Aorta (tissue), 5 donors: ENCODE results near the gene HSPA1B. TPM values are rescaled to one million over a fixed set of nuclear protein-coding genes. Genes with fewer than 3 reads are reported as not detected.
A peak's percentile ranks its signal among the peaks of the same experiment; 100 is the strongest.

ENCODE experiments used
- ATAC-seq: fragments of 200-7000 bp; cut with Tn5 transposase; one replicate; pipeline ENCODE4 v1.9.1; 2022; ENCODE audit warnings: moderate library complexity; ENCODE audit not compliant: low FRiP score
- DNase-seq, 2 donors: peaks; one replicate each; pipeline ENCODE4 v3.0.0-alpha.2; 2020
- H3K27ac ChIP-seq, 2 donors: one replicate each; pipeline ENCODE4 v1.5.1; 2013; ENCODE audit warnings: low read length in 2 of 2, mild to moderate bottlenecking in 2 of 2, moderate library complexity in 2 of 2, control low read depth in 1 of 2, inconsistent platforms in 1 of 2, low read depth in 1 of 2
- H3K27me3 ChIP-seq, 2 donors: one replicate each; pipeline ENCODE4 v1.6.1; 2013; ENCODE audit warnings: control low read depth in 1 of 2, low read length in 1 of 2, mild to moderate bottlenecking in 1 of 2, moderate library complexity in 1 of 2; ENCODE audit not compliant: insufficient read depth in 2 of 2, control insufficient read depth in 1 of 2
- H3K36me3 ChIP-seq, 2 donors: one replicate each; pipeline ENCODE4 v1.6.1; 2013; ENCODE audit warnings: control low read depth in 1 of 2, low read length in 1 of 2, mild to moderate bottlenecking in 1 of 2; ENCODE audit not compliant: insufficient read depth in 2 of 2, control insufficient read depth in 1 of 2
- H3K4me1 ChIP-seq, 2 donors: one replicate each; pipeline ENCODE4 v1.6.1; 2013; ENCODE audit warnings: low read length in 2 of 2, control low read depth in 1 of 2, mild to moderate bottlenecking in 1 of 2, moderate library complexity in 1 of 2; ENCODE audit not compliant: insufficient read depth in 2 of 2, control insufficient read depth in 1 of 2
- H3K4me3 ChIP-seq, 2 donors: one replicate each; pipeline ENCODE4 v1.5.1; 2013; ENCODE audit warnings: low read length in 2 of 2, control low read depth in 1 of 2, mild to moderate bottlenecking in 1 of 2
- H3K9me3 ChIP-seq: one replicate; pipeline ENCODE4 v1.6.1; 2013; ENCODE audit warnings: mild to moderate bottlenecking, low read length; ENCODE audit not compliant: control insufficient read depth
- WGBS, 2 donors: extraction: QIAGEN DNeasy Blood & Tissue Kit; methylation state at CpG; one replicate each; pipeline ENCODE4 v1.1.7; 2013; 5-methylcytosine and 5-hydroxymethylcytosine counted together
- intact Hi-C, 2 donors: fragments of 100-400 bp; cut with DNase I; formaldehyde crosslinking; loops; one replicate each; pipeline versions ENCODE4 v1.14.2 to v1.15.0; 2022
- polyA plus RNA-seq, 2 donors: library from polyadenylated mRNA; stranded (reverse); fragments of 200-250 nt; gene quantifications; one replicate each; pipeline ENCODE4 v1.2.3, GENCODE V29; 2013
- total RNA-seq, 2 donors: library from RNA; stranded (reverse); fragmentation: NEBNext Ultra II Directional; extraction: Animal tissue kit (Norgen Biotek cat#: 25700); gene quantifications; one replicate each; pipeline ENCODE4 v1.2.1, GENCODE V29; 2021
- donor health status: healthy with polysubstance abuse.
- donor health status: Bipolar disorder and iron deficiency.
- donor health status: DM: no; HTN: no; CAD: no.
- donor health status: DM: no; HTN: no; CAD: no.
- donor health status: DM: yes; HTN: yes; CAD: no.

The HSPA1B gene
- total and polyA plus RNA-seq, 4 donors: 23.2 to 332 (median 108) TPM

- 83 to 84% methylated on average over 7 of the region's 7 CpGs for WGBS, 2 donors
- Histone ChIP-seq H3K4me3 (no peak overlapping the region), H3K9me3 (no peaks in the 10 kb centered on the region), H3K27me3 (no peaks in the 10 kb centered on the region), H3K4me1 (no peaks in the 10 kb centered on the region), H3K27ac (no peak overlapping the region), H3K36me3 (peaks cover 0 to 6% of the 10 kb centered on the region in 2 donors)
- DNase-seq (peak in 1 of 2 donors; percentile 8), ATAC-seq (no peak)
- intact Hi-C loops: no loop called here
Measured at GRCh38 chr6:31876357-31876756, 48.8 kb downstream of the HSPA1B start.

DNA sequence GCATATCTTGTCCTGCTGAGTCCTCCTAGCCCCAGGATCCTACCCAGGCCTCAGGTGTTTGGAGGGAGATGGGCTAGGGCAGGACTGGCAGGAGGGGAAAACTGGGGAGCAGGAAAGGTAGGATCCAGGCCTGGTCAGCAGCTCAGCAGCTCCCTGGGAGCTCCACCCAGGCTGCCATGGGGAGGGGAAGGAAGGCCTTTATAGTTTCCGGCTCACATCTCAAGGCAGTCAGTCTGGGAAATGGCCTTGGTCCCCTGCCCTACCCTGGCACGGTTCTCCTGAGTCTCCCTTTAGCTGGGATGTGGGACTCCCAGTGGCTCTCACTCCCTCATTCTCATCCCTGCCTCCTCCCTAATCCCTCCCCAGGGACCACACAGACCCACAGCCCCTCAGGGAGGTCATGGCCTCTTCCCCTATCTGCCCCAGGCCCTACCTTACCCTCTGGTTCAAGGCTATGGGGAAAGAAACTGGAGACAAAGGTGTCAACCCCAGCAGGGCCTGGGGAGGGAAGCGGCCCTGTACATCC lies 49.6 kb downstream of the HSPA1B start:
- no peak overlapping the region for H3K27ac ChIP-seq
- ATAC-seq: no peak
- 51 to 56% methylated on average over 3 of the region's 3 CpGs for WGBS, 2 donors

DNA sequence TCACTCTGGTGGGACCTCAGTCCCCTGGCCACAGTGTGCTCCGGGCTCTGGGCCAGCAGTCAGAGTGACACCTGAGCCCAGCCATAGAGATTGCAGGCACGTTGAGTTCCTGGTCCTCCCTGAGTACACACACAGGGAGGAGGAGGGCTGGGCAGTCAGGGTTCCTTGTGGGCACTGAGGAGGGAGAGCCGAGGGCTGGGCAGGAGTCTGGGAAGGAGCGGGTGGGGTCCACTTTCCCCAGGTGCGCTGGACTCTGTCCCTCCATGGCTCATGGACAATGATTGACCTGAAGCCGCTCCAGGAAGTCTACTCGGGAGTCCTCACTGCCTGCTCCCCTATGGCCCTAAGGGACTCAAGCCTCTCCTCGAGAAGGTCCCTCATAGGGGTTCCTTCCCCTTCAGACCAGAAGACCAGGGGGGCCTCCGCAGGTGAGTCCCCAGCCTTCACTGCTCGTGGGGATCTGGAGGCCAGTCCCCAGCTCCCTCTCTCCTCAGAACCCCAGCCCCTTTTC lies 50.2 kb downstream of the HSPA1B start:
- H3K27me3 ChIP-seq: no peaks in the 10 kb centered on the region
- H3K4me1 ChIP-seq: no peaks in the 10 kb centered on the region
- no peak for ATAC-seq
- no peaks in the 10 kb centered on the region for H3K9me3 ChIP-seq
- WGBS, 2 donors: 70% methylated on average over 10 of the region's 10 CpGs
- intact Hi-C loops: no loop called here
- DNase-seq: no peak
- peaks cover 0 to 6% of the 10 kb centered on the region in 2 donors for H3K36me3 ChIP-seq
- H3K27ac ChIP-seq: no peak overlapping the region
- no peak overlapping the region for H3K4me3 ChIP-seq

More for the DNA sequence above, 49.6 kb downstream of the HSPA1B start:
- H3K4me3 ChIP-seq: no peak overlapping the region
- no peaks in the 10 kb centered on the region for H3K9me3 ChIP-seq
- no peaks in the 10 kb centered on the region for H3K27me3 ChIP-seq
- DNase-seq: no peak
- H3K36me3 ChIP-seq: peaks cover 0 to 6% of the 10 kb centered on the region in 2 donors
- H3K4me1 ChIP-seq: no peaks in the 10 kb centered on the region
- intact Hi-C loops: no loop called here

DNA sequence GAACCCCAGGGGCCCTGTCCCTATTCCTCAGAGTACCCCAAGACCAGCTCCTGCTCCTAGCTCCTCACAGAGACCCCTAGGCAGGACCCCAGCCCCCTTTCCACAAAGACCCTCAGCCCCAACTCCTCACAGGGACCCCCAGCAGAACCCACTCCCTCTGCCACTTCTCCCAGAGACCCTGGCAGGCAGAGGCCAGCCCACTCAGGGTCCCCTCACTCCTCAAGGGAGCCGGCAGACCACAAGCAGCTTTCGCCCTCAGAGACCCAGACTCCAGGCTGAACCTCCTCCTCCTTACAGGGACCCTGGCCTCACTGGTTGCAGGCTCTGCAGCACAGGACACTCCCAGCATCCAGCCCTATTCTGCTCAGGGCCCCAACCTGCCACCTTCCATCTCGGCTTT lies 50.7 kb downstream of the HSPA1B start:
- WGBS, 2 donors: 74 to 80% methylated on average over 3 of the region's 3 CpGs
- H3K36me3 ChIP-seq: peaks cover 0 to 9% of the 10 kb centered on the region in 2 donors
- DNase-seq: no peak
- no peaks in the 10 kb centered on the region for H3K27me3 ChIP-seq
- H3K27ac ChIP-seq: no peak overlapping the region
- no peaks in the 10 kb centered on the region for H3K4me1 ChIP-seq
- intact Hi-C loops: no loop called here
- no peak for ATAC-seq
- no peaks in the 10 kb centered on the region for H3K9me3 ChIP-seq
- no peak overlapping the region for H3K4me3 ChIP-seq

GRCh38 chr6:31878726-31879125 lies 51.2 kb downstream of the HSPA1B start, which contains the start of gene SLC44A4:
SLC44A4 (minus strand) TSS chr6:31878997; CDS start chr6:31878980, 17 bp downstream.
- no peaks in the 10 kb centered on the region for H3K27me3 ChIP-seq
- DNase-seq (no peak), ATAC-seq (no peak)
- H3K36me3 ChIP-seq: peaks cover 0 to 12% of the 10 kb centered on the region in 2 donors
- H3K9me3 ChIP-seq: no peaks in the 10 kb centered on the region
- no peaks in the 10 kb centered on the region for H3K4me1 ChIP-seq
- intact Hi-C loops: no loop called here
- no peak within 1 kb of the TSS for H3K27ac ChIP-seq
- no peak within 1 kb of the TSS for H3K4me3 ChIP-seq
- 45 to 55% methylated on average over 18 of the region's 18 CpGs for WGBS, 2 donors

DNA sequence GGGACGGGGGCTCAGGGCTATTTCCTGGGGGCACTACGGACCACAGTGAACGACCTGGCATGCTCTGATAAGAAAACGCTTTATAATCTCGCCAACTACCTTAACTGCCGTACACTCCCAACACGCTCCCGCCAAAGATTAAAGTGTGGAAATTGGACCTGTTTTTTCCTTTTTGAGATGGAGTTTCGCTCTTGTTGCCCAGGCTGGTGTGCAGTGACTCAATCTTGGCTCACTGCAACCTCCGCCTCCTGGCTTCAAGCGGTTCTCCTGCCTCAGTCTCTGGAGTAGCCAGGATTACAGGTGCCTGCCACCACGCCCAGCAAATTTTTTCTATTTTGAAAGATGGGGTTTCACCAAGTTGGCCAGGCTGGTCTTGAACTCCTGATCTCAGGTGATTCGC lies 51.6 kb downstream of the HSPA1B start:
- no peak for DNase-seq
- no peak for ATAC-seq
- H3K27ac ChIP-seq: no peak overlapping the region
- intact Hi-C loops: no loop called here
- no peaks in the 10 kb centered on the region for H3K4me1 ChIP-seq
- 74 to 76% methylated on average over 13 of the region's 13 CpGs for WGBS, 2 donors
- no peak overlapping the region for H3K4me3 ChIP-seq
- peaks cover 0 to 12% of the 10 kb centered on the region in 2 donors for H3K36me3 ChIP-seq
- H3K9me3 ChIP-seq: no peaks in the 10 kb centered on the region
- H3K27me3 ChIP-seq: no peaks in the 10 kb centered on the region

Other genes starting within 250 kb of the HSPA1B start
Only the 30 nearest of the 38 such genes appear.
- gene APOM, start 171.8 kb upstream of the HSPA1B start, total RNA-seq: under 1 TPM; 0.42 to 0.96 TPM
- 1 to 10 TPM in 1 of 2 donors, not detected in 1; 2.6 TPM for gene APOM, start 171.8 kb upstream of the HSPA1B start, polyA plus RNA-seq
- 10 to 100 TPM; 18.3 to 20.2 TPM for gene C6orf47, start 167.0 kb upstream of the HSPA1B start, total RNA-seq
- gene C6orf47, start 167.0 kb upstream of the HSPA1B start, polyA plus RNA-seq: 10 to 100 TPM in 1 of 2 donors, 1 to 10 TPM in 1; 7.5 to 12.0 TPM
- 10 to 100 TPM; 10.9 to 16.5 TPM for gene GPANK1, start 162.7 kb upstream of the HSPA1B start, total RNA-seq
- gene GPANK1, start 162.7 kb upstream of the HSPA1B start, polyA plus RNA-seq: 10 to 100 TPM; 15.9 to 22.8 TPM
- 100 to 1,000 TPM; 100 to 106 TPM for gene CSNK2B, start 161.7 kb upstream of the HSPA1B start, total RNA-seq
- gene CSNK2B, start 161.7 kb upstream of the HSPA1B start, polyA plus RNA-seq: 100 to 1,000 TPM; 122 to 191 TPM
- gene LY6G5B, start 157.8 kb upstream of the HSPA1B start, total RNA-seq: 10 to 100 TPM; 19.6 to 20.8 TPM
- 10 to 100 TPM in 1 of 2 donors, 1 to 10 TPM in 1; 1.6 to 25.1 TPM for gene LY6G5B, start 157.8 kb upstream of the HSPA1B start, polyA plus RNA-seq
- gene LY6G5C, start 146.7 kb upstream of the HSPA1B start, total RNA-seq: 1 to 10 TPM; 1.2 to 3.3 TPM
- 1 to 10 TPM; 3.3 to 5.9 TPM for gene LY6G5C, start 146.7 kb upstream of the HSPA1B start, polyA plus RNA-seq
- 10 to 100 TPM; 41.8 to 48.1 TPM for gene ABHD16A, start 124.4 kb upstream of the HSPA1B start, total RNA-seq
- gene ABHD16A, start 124.4 kb upstream of the HSPA1B start, polyA plus RNA-seq: 10 to 100 TPM; 12.9 to 50.1 TPM
- not detected for gene LY6G6F, start 120.9 kb upstream of the HSPA1B start, total RNA-seq
- not detected for gene LY6G6F, start 120.9 kb upstream of the HSPA1B start, polyA plus RNA-seq
- not detected for gene LY6G6D, start 112.4 kb upstream of the HSPA1B start, total RNA-seq
- not detected for gene LY6G6D, start 112.4 kb upstream of the HSPA1B start, polyA plus RNA-seq
- not detected for gene LY6G6C, start 106.0 kb upstream of the HSPA1B start, total RNA-seq
- gene LY6G6C, start 106.0 kb upstream of the HSPA1B start, polyA plus RNA-seq: not detected
- gene MPIG6B, start 104.4 kb upstream of the HSPA1B start, total RNA-seq: under 1 TPM; 0.84 to 0.96 TPM
- not detected for gene MPIG6B, start 104.4 kb upstream of the HSPA1B start, polyA plus RNA-seq
- gene DDAH2, start 98.4 kb upstream of the HSPA1B start, total RNA-seq: 100 to 1,000 TPM; 122 to 133 TPM
- gene DDAH2, start 98.4 kb upstream of the HSPA1B start, polyA plus RNA-seq: 100 to 1,000 TPM; 118 to 189 TPM
- 100 to 1,000 TPM; 303 to 322 TPM for gene CLIC1, start 91.2 kb upstream of the HSPA1B start, total RNA-seq
- gene CLIC1, start 91.2 kb upstream of the HSPA1B start, polyA plus RNA-seq: 100 to 1,000 TPM; 331 to 368 TPM
- gene MSH5, start 87.7 kb upstream of the HSPA1B start, total RNA-seq: 10 to 100 TPM in 1 of 2 donors, 1 to 10 TPM in 1; 5.9 to 15.1 TPM
- gene MSH5, start 87.7 kb upstream of the HSPA1B start, polyA plus RNA-seq: 1 to 10 TPM in 1 of 2 donors, not detected in 1; 7.0 TPM
- 1 to 10 TPM in 1 of 2 donors, under 1 TPM in 1; 0.68 to 2.9 TPM for gene SAPCD1, start 65.1 kb upstream of the HSPA1B start, total RNA-seq
- gene SAPCD1, start 65.1 kb upstream of the HSPA1B start, polyA plus RNA-seq: 1 to 10 TPM in 1 of 2 donors, not detected in 1; 3.2 TPM
- gene VWA7, start 50.4 kb upstream of the HSPA1B start, total RNA-seq: 1 to 10 TPM in 1 of 2 donors, under 1 TPM in 1; 0.58 to 1.3 TPM
- under 1 TPM in 1 of 2 donors, not detected in 1; 0.23 TPM for gene VWA7, start 50.4 kb upstream of the HSPA1B start, polyA plus RNA-seq
- gene VARS1, start 32.0 kb upstream of the HSPA1B start, total RNA-seq: 10 to 100 TPM; 44.4 to 49.6 TPM
- gene VARS1, start 32.0 kb upstream of the HSPA1B start, polyA plus RNA-seq: 10 to 100 TPM in 1 of 2 donors, 1 to 10 TPM in 1; 9.8 to 26.4 TPM
- gene LSM2, start 20.8 kb upstream of the HSPA1B start, total RNA-seq: 10 to 100 TPM; 32.4 to 33.4 TPM
- gene LSM2, start 20.8 kb upstream of the HSPA1B start, polyA plus RNA-seq: 10 to 100 TPM; 41.7 to 42.2 TPM
- 1 to 10 TPM; 1.9 TPM for gene HSPA1L, start 12.5 kb upstream of the HSPA1B start, total RNA-seq
- 1 to 10 TPM; 1.3 to 2.1 TPM for gene HSPA1L, start 12.5 kb upstream of the HSPA1B start, polyA plus RNA-seq
- 100 to 1,000 TPM; 194 to 454 TPM for gene HSPA1A, start 12.2 kb upstream of the HSPA1B start, total RNA-seq
- gene HSPA1A, start 12.2 kb upstream of the HSPA1B start, polyA plus RNA-seq: 10 to 100 TPM; 55.1 to 98.7 TPM
- gene NEU1, start 35.1 kb downstream of the HSPA1B start, total RNA-seq: 10 to 100 TPM; 23.9 to 24.6 TPM
- 10 to 100 TPM; 20.3 to 23.7 TPM for gene NEU1, start 35.1 kb downstream of the HSPA1B start, polyA plus RNA-seq
- gene SLC44A4, start 51.3 kb downstream of the HSPA1B start, total RNA-seq: 1 to 10 TPM in 1 of 2 donors, under 1 TPM in 1; 0.60 to 1.5 TPM
- 10 to 100 TPM in 1 of 2 donors, under 1 TPM in 1; 0.31 to 12.0 TPM for gene SLC44A4, start 51.3 kb downstream of the HSPA1B start, polyA plus RNA-seq
- 10 to 100 TPM; 23.6 to 40.4 TPM for gene EHMT2, start 70.0 kb downstream of the HSPA1B start, total RNA-seq
- gene EHMT2, start 70.0 kb downstream of the HSPA1B start, polyA plus RNA-seq: 10 to 100 TPM; 16.7 to 56.8 TPM
- 1 to 10 TPM; 1.8 to 4.9 TPM for gene ZBTB12, start 74.3 kb downstream of the HSPA1B start, total RNA-seq
- 1 to 10 TPM; 1.2 to 3.4 TPM for gene ZBTB12, start 74.3 kb downstream of the HSPA1B start, polyA plus RNA-seq
- 10 to 100 TPM; 20.8 to 46.6 TPM for gene C2, start 100.0 kb downstream of the HSPA1B start, total RNA-seq
- 10 to 100 TPM in 1 of 2 donors, 1 to 10 TPM in 1; 5.6 to 16.7 TPM for gene C2, start 100.0 kb downstream of the HSPA1B start, polyA plus RNA-seq
- 100 to 1,000 TPM in 1 of 2 donors, 10 to 100 TPM in 1; 56.7 to 141 TPM for gene CFB, start 118.4 kb downstream of the HSPA1B start, total RNA-seq
- 10 to 100 TPM; 26.4 to 90.4 TPM for gene CFB, start 118.4 kb downstream of the HSPA1B start, polyA plus RNA-seq
- gene NELFE, start 131.2 kb downstream of the HSPA1B start, total RNA-seq: 10 to 100 TPM; 42.2 to 55.5 TPM
- 10 to 100 TPM; 61.9 to 71.5 TPM for gene NELFE, start 131.2 kb downstream of the HSPA1B start, polyA plus RNA-seq
- 10 to 100 TPM; 53.8 to 90.3 TPM for gene SKIC2, start 131.4 kb downstream of the HSPA1B start, total RNA-seq
- gene SKIC2, start 131.4 kb downstream of the HSPA1B start, polyA plus RNA-seq: 100 to 1,000 TPM in 1 of 2 donors, 10 to 100 TPM in 1; 26.7 to 188 TPM
- gene DXO, start 144.4 kb downstream of the HSPA1B start, total RNA-seq: 10 to 100 TPM; 20.2 to 20.5 TPM
- 10 to 100 TPM in 1 of 2 donors, 1 to 10 TPM in 1; 5.1 to 41.7 TPM for gene DXO, start 144.4 kb downstream of the HSPA1B start, polyA plus RNA-seq
- gene C4A, start 154.3 kb downstream of the HSPA1B start, total RNA-seq: 100 to 1,000 TPM; 146 to 258 TPM
- gene C4A, start 154.3 kb downstream of the HSPA1B start, polyA plus RNA-seq: 10 to 100 TPM in 1 of 2 donors, 1 to 10 TPM in 1; 7.4 to 43.6 TPM